ENCODE data around the gene DIPK1B. TPM values are rescaled to one million over a fixed set of nuclear protein-coding genes. Genes with fewer than 3 reads are reported as not detected.
A peak's percentile ranks its signal among the peaks of the same experiment; 100 is the strongest.

DIPK1B gene
- total RNA-seq, 1 experiment from 2014 or later: not detected

GRCh38 chr9:136683755-136684154, 28.6 kb upstream of the DIPK1B start:
- no peak overlapping the region for H3K4me3 Mint-ChIP-seq (ENCODE audit: unreplicated experiment)
- POLR2A ChIA-PET: interaction anchor here (0.6 kb wide), 1 partner anchor 1059 kb away, joined by 3 read pairs; no protein-coding TSS in a partner anchor

GRCh38 chr9:136684339-136684738, 28.0 kb upstream of the DIPK1B start:
- POLR2A ChIA-PET: interaction anchor here (0.6 kb wide), 1 partner anchor 1060 kb away, joined by 3 read pairs; no protein-coding TSS in a partner anchor
- no peaks in the 10 kb centered on the region for H3K27me3 Mint-ChIP-seq (ENCODE audit: insufficient read depth, unreplicated experiment)
- intact Hi-C loops (cut with micrococcal nuclease): no loop called here
- no peak overlapping the region for H3K4me3 Mint-ChIP-seq (ENCODE audit: unreplicated experiment)
- H3K27ac Mint-ChIP-seq (ENCODE audit: low read depth, unreplicated experiment): no peak overlapping the region
- H3K4me1 Mint-ChIP-seq (ENCODE audit: insufficient read depth, unreplicated experiment): no peaks in the 10 kb centered on the region
- CTCF ChIA-PET: interaction anchor here (1.3 to 4.0 kb wide), 2 partner anchors 9 to 12 kb away, joined by 6 to 22 read pairs; no protein-coding TSS in a partner anchor
- H3K36me3 Mint-ChIP-seq (ENCODE audit: insufficient read depth, unreplicated experiment): no peaks in the 10 kb centered on the region
- TF ChIP-seq CTCF (IDR thresholded peaks at IDR 0.05; ENCODE audit: unreplicated experiment): no peak
- DNase-seq (ENCODE audit: unreplicated experiment): no peak
- BruUV-seq (replicated peaks): no TSS peak
- no peaks in the 10 kb centered on the region for H3K9me3 Mint-ChIP-seq (ENCODE audit: unreplicated experiment)

More at GRCh38 chr9:136683755-136684154, 28.6 kb upstream of the DIPK1B start:
- DNase-seq (ENCODE audit: unreplicated experiment): no peak
- no peak overlapping the region for H3K27ac Mint-ChIP-seq (ENCODE audit: low read depth, unreplicated experiment)
- H3K36me3 Mint-ChIP-seq (ENCODE audit: insufficient read depth, unreplicated experiment): no peaks in the 10 kb centered on the region
- H3K4me1 Mint-ChIP-seq (ENCODE audit: insufficient read depth, unreplicated experiment): no peaks in the 10 kb centered on the region
- intact Hi-C loops (cut with micrococcal nuclease): no loop called here
- no peak for TF ChIP-seq CTCF (IDR thresholded peaks at IDR 0.05; ENCODE audit: unreplicated experiment)
- no peaks in the 10 kb centered on the region for H3K27me3 Mint-ChIP-seq (ENCODE audit: insufficient read depth, unreplicated experiment)
- H3K9me3 Mint-ChIP-seq (ENCODE audit: unreplicated experiment): no peaks in the 10 kb centered on the region
- BruUV-seq (replicated peaks): no TSS peak
- CTCF ChIA-PET: interaction anchor here (1.3 to 4.0 kb wide), 2 partner anchors 10 to 11 kb away, joined by 6 to 22 read pairs; no protein-coding TSS in a partner anchor

- no peaks in the 10 kb centered on the region for H3K36me3 Mint-ChIP-seq (ENCODE audit: insufficient read depth, unreplicated experiment)
- H3K27me3 Mint-ChIP-seq (ENCODE audit: insufficient read depth, unreplicated experiment): no peaks in the 10 kb centered on the region
- no peaks in the 10 kb centered on the region for H3K9me3 Mint-ChIP-seq (ENCODE audit: unreplicated experiment)
- intact Hi-C loops (cut with micrococcal nuclease): no loop called here
- DNase-seq (ENCODE audit: unreplicated experiment): no peak
- no peak overlapping the region for H3K4me3 Mint-ChIP-seq (ENCODE audit: unreplicated experiment)
- CTCF ChIA-PET: interaction anchor here (4.0 kb wide), 1 partner anchor 12 kb away, joined by 22 read pairs; no protein-coding TSS in a partner anchor
- no TSS peak for BruUV-seq (replicated peaks)
- no peaks in the 10 kb centered on the region for H3K4me1 Mint-ChIP-seq (ENCODE audit: insufficient read depth, unreplicated experiment)
- no peak for TF ChIP-seq CTCF (IDR thresholded peaks at IDR 0.05; ENCODE audit: unreplicated experiment)
- POLR2A ChIA-PET: no interaction called here
- no peak overlapping the region for H3K27ac Mint-ChIP-seq (ENCODE audit: low read depth, unreplicated experiment)
Measured at GRCh38 chr9:136684799-136685198, 27.6 kb upstream of the DIPK1B start.

DNA sequence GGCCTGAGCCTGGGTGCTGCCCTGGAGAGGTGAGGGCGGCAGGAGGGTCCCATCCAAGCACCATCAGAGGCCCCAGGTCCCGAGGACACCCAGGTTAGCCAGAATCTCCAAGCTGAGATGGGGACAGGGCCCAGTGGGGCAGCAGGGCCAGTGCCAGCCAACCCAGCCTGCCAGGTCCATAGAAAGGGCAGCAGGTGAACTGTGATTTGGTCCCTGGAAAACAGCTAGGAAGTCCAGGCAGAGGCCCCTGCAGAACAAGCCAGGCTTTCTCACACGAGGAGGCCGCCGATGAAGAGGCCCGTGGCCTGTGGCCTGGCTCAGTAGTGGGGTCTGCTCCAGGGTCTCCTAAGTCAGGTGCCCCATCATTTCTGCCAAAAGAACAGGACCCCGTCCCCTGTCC, 27.2 kb upstream of the DIPK1B start:
- Mint-ChIP-seq H3K27ac (ENCODE audit: low read depth, unreplicated experiment) (no peak overlapping the region), H3K4me1 (ENCODE audit: insufficient read depth, unreplicated experiment) (no peaks in the 10 kb centered on the region), H3K9me3 (ENCODE audit: unreplicated experiment) (no peaks in the 10 kb centered on the region), H3K36me3 (ENCODE audit: insufficient read depth, unreplicated experiment) (no peaks in the 10 kb centered on the region), H3K4me3 (ENCODE audit: unreplicated experiment) (peak overlapping the region; percentile 68), H3K27me3 (ENCODE audit: insufficient read depth, unreplicated experiment) (no peaks in the 10 kb centered on the region)
- CTCF ChIA-PET: interaction anchor here (4.0 kb wide), 1 partner anchor 13 kb away, joined by 22 read pairs; no protein-coding TSS in a partner anchor
- BruUV-seq (replicated peaks): no TSS peak
- no peak for TF ChIP-seq CTCF (IDR thresholded peaks at IDR 0.05; ENCODE audit: unreplicated experiment)
- no peak for DNase-seq (ENCODE audit: unreplicated experiment)
- intact Hi-C loops (cut with micrococcal nuclease): no loop called here
- POLR2A ChIA-PET: no interaction called here

Measured in MCF 10A (cell line).